HL-60 (cell line): ENCODE measurements around the gene KCNJ15.

Experiments used
- DNase-seq, 2 experiments: peaks; one replicate each; pipeline ENCODE4 v3.0.0-alpha.2; 2010 to 2020; ENCODE audit warnings: low read depth in 1 of 2, low spot score in 1 of 2
- H3K27ac ChIP-seq: fragments of 250-450 bp; sonication (Bioruptor Pico); replicated peaks from 2 replicates; pipeline ENCODE4 v1.5.1; 2020; ENCODE audit warnings: mild to moderate bottlenecking, moderate library complexity
- H3K27me3 ChIP-seq: fragments of 250-450 bp; sonication (Bioruptor Pico); 2 replicates; pipeline ENCODE4 v1.5.1; 2021; ENCODE audit warnings: mild to moderate bottlenecking, moderate library complexity; ENCODE audit not compliant: insufficient read depth, poor library complexity, severe bottlenecking
- H3K4me3 ChIP-seq: replicated peaks from 2 replicates; pipeline ENCODE4 v1.5.1; 2011; ENCODE audit warnings: mild to moderate bottlenecking, control low read depth, low read length; ENCODE audit not compliant: insufficient read depth
- CTCF ChIP-seq: IDR thresholded peaks from one replicate; pipeline ENCODE4 v1.5.1; 2011; ENCODE audit warnings: low read length, control low read depth, inconsistent platforms; ENCODE audit not compliant: insufficient read depth
- GABPA ChIP-seq: IDR thresholded peaks from 2 replicates; pipeline ENCODE4 v1.6.1; 2012; ENCODE audit warnings: low read depth
- POLR2AphosphoS5 ChIP-seq: IDR thresholded peaks from 2 replicates; pipeline ENCODE4 v1.6.1; 2012; ENCODE audit warnings: low read depth
- REST ChIP-seq: IDR thresholded peaks from 2 replicates; pipeline ENCODE4 v1.6.1; 2012; ENCODE audit warnings: low read depth; ENCODE audit not compliant: insufficient replicate concordance
- SPI1 ChIP-seq: IDR thresholded peaks from 2 replicates; pipeline ENCODE4 v1.6.1; 2012; ENCODE audit warnings: low read depth, mild to moderate bottlenecking, borderline replicate concordance

The KCNJ15 gene

GRCh38 chr21:38228115-38228514, 28.7 kb upstream of the KCNJ15 start:
- Histone ChIP-seq H3K27me3 (no peaks in the 10 kb centered on the region), H3K4me3 (no peak overlapping the region), H3K27ac (no peak overlapping the region)
- DNase-seq, result no peak
- no peak for TF ChIP-seq CTCF
- TF ChIP-seq GABPA, result no peak
- no peak for TF ChIP-seq REST
- no peak for TF ChIP-seq SPI1
- TF ChIP-seq POLR2AphosphoS5, result no peak

- Histone ChIP-seq H3K27me3 (no peaks in the 10 kb centered on the region), H3K4me3 (no peak overlapping the region), H3K27ac (no peak overlapping the region; the same call in 1 of the 2 replicates)
- TF ChIP-seq CTCF (no peak), SPI1 (no peak), POLR2AphosphoS5 (no peak), REST (no peak), GABPA (no peak)
- peak in 1 of 2 experiments; percentile 7 for DNase-seq
Observed at GRCh38 chr21:38228537-38228936, 28.3 kb upstream of the KCNJ15 start.

- Histone ChIP-seq H3K4me3 (no peak overlapping the region), H3K27ac (peak overlapping the region; percentile 19), H3K27me3 (no peaks in the 10 kb centered on the region)
- peak; percentile 13 to 45 for DNase-seq
- TF ChIP-seq REST (no peak), CTCF (no peak), GABPA (no peak), POLR2AphosphoS5 (no peak), SPI1 (no peak)
Observed at GRCh38 chr21:38229260-38229877, 27.4 kb upstream of the KCNJ15 start.
